PC-3 (cell line): ENCODE data around the gene GRB2. TPM values are rescaled to one million over a fixed set of nuclear protein-coding genes. Genes with fewer than 3 reads are reported as not detected.

Experiments used
- ATAC-seq: fragments of 200-7000 bp; cut with Tn5 transposase; 2 replicates; pipeline ENCODE4 v1.9.1; 2020; ENCODE audit warnings: mild to moderate bottlenecking, moderate library complexity
- BruUV-seq: library from RNA; stranded (reverse); fragments of 400-500 nt; replicated peaks from 2 replicates; lab custom pipeline; 2021; lab: Mats Ljungman, UMichigan
- CTCF ChIA-PET: fragments of 300-600 bp; sonication (Branson Sonifier 250); formaldehyde crosslinking; loops from one replicate; lab custom pipeline; 2022; ENCODE audit warnings: antibody characterized with exemption; lab: Charles Lee
- POLR2A ChIA-PET: fragments of 300-600 bp; sonication (Branson Sonifier 250); formaldehyde crosslinking; loops from one replicate; lab custom pipeline; 2022; ENCODE audit warnings: antibody characterized with exemption; ENCODE audit not compliant: unreplicated experiment; lab: Charles Lee
- DNase-seq: peaks from one replicate; pipeline ENCODE4 v3.0.0-alpha.2; 2015
- H2AFZ ChIP-seq: fragments of 300-600 bp; sonication (generic); 2 replicates; pipeline ENCODE4 v1.6.0; 2016; ENCODE audit warnings: antibody characterized with exemption, low read length
- H3F3A ChIP-seq: fragments of 300-600 bp; sonication (generic); one replicate; pipeline ENCODE4 v1.6.0; 2017; ENCODE audit warnings: antibody characterized with exemption, low read length, control low read depth, mild to moderate bottlenecking; ENCODE audit not compliant: unreplicated experiment
- H3K27ac ChIP-seq: fragments of 300-600 bp; sonication (generic); 2 replicates; pipeline ENCODE4 v1.5.1; 2016; ENCODE audit warnings: mild to moderate bottlenecking, low read length
- H3K27me3 ChIP-seq: fragments of 300-600 bp; sonication (generic); 2 replicates; pipeline ENCODE4 v1.6.1; 2016; ENCODE audit warnings: low read length, mixed read lengths
- H3K36me3 ChIP-seq: fragments of 300-600 bp; sonication (generic); 2 replicates; pipeline ENCODE4 v1.6.1; 2016; ENCODE audit warnings: low read depth, mixed run types, low read length, mixed read lengths
- H3K4me1 ChIP-seq: fragments of 300-600 bp; sonication (generic); 2 replicates; pipeline ENCODE4 v1.5.1; 2016; ENCODE audit warnings: low read length; ENCODE audit not compliant: insufficient read depth
- H3K4me2 ChIP-seq: fragments of 300-600 bp; sonication (generic); 2 replicates; pipeline ENCODE4 v1.6.0; 2016; ENCODE audit warnings: low read length
- H3K4me3 ChIP-seq: fragments of 300-600 bp; sonication (generic); 2 replicates; pipeline ENCODE4 v1.5.1; 2016; ENCODE audit warnings: mild to moderate bottlenecking, low read length, mixed read lengths
- H3K79me2 ChIP-seq: fragments of 300-600 bp; sonication (generic); 2 replicates; pipeline ENCODE4 v1.6.1; 2017; ENCODE audit warnings: low read length, mixed read lengths
- H3K9ac ChIP-seq: fragments of 300-600 bp; sonication (generic); 2 replicates; pipeline ENCODE4 v1.6.0; 2016; ENCODE audit warnings: mild to moderate bottlenecking, low read length
- H3K9me2 ChIP-seq: fragments of 300-600 bp; sonication (generic); replicated peaks from 2 replicates; pipeline ENCODE4 v1.6.1; 2016; ENCODE audit warnings: mixed run types, low read length, mixed read lengths
- H3K9me3 ChIP-seq: fragments of 300-600 bp; sonication (generic); 2 replicates; pipeline ENCODE4 v1.6.1; 2016; ENCODE audit warnings: low read length, mixed read lengths
- H4K20me1 ChIP-seq: fragments of 300-600 bp; sonication (generic); 2 replicates; pipeline ENCODE4 v1.6.1; 2016; ENCODE audit warnings: low read length, mixed read lengths
- EZH2 ChIP-seq: fragments of 300-600 bp; sonication (generic); IDR thresholded peaks from one replicate; pipeline ENCODE4 v1.6.1; 2017; ENCODE audit warnings: antibody characterized with exemption, mild to moderate bottlenecking, low read length; ENCODE audit not compliant: unreplicated experiment
- EZH2phosphoT487 ChIP-seq: fragments of 300-600 bp; sonication (generic); IDR thresholded peaks from 2 replicates; pipeline ENCODE4 v1.6.1; 2018; ENCODE audit warnings: mild to moderate bottlenecking, antibody characterized with exemption, low read length, borderline replicate concordance
- intact Hi-C: fragments of 100-400 bp; cut with micrococcal nuclease; formaldehyde crosslinking; loops from 2 replicates; pipeline ENCODE4 v1.9.0; 2023
- total RNA-seq: library from RNA; depleted of rRNA; stranded (reverse); fragments of >200 nt; gene quantifications from 2 replicates; pipeline ENCODE4 v1.2.3, GENCODE V29; 2014
- TF ChIP-seq, protein P1 (sequence below): fragments of 300-600 bp; sonication (generic); conservative IDR thresholded peaks from 2 replicates; pipeline ENCODE4 v1.5.1; 2017; ENCODE audit warnings: antibody characterized with exemption, low read depth, mild to moderate bottlenecking, low read length

The GRB2 gene
- total RNA-seq, 1 experiment from 2014 or later, result 224 TPM

GRCh38 chr17:75412455-75413317, 7.2 kb upstream of the GRB2 start:
- H3F3A ChIP-seq, result no peaks in the 10 kb centered on the region
- H3K27ac ChIP-seq, result no peak overlapping the region
- H3K79me2 ChIP-seq, result no peaks in the 10 kb centered on the region
- peak; percentile 88 for DNase-seq
- peak; percentile 84 for ATAC-seq
- H3K4me1 ChIP-seq, result 0 out of 2 replicates have a peak, but pooled peaks cover 3% of the 10 kb centered on the region
- H4K20me1 ChIP-seq, result no peaks in the 10 kb centered on the region
- peak overlapping the region; percentile 42 for H3K4me3 ChIP-seq
- TF ChIP-seq EZH2, result no peak
- TF ChIP-seq, protein P1, sequence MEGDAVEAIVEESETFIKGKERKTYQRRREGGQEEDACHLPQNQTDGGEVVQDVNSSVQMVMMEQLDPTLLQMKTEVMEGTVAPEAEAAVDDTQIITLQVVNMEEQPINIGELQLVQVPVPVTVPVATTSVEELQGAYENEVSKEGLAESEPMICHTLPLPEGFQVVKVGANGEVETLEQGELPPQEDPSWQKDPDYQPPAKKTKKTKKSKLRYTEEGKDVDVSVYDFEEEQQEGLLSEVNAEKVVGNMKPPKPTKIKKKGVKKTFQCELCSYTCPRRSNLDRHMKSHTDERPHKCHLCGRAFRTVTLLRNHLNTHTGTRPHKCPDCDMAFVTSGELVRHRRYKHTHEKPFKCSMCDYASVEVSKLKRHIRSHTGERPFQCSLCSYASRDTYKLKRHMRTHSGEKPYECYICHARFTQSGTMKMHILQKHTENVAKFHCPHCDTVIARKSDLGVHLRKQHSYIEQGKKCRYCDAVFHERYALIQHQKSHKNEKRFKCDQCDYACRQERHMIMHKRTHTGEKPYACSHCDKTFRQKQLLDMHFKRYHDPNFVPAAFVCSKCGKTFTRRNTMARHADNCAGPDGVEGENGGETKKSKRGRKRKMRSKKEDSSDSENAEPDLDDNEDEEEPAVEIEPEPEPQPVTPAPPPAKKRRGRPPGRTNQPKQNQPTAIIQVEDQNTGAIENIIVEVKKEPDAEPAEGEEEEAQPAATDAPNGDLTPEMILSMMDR, result peak; percentile 91
- no peak for TF ChIP-seq EZH2phosphoT487
- POLR2A ChIA-PET, result no interaction called here
- H3K9me2 ChIP-seq, result no peaks in the 10 kb centered on the region
- H3K36me3 ChIP-seq, result no peaks in the 10 kb centered on the region
- H3K27me3 ChIP-seq, result no peaks in the 10 kb centered on the region
- CTCF ChIA-PET, result interaction anchor here (0.6 to 1.5 kb wide), 7 partner anchors 66 to 450 kb away, joined by 3 to 12 read pairs (median 3); partner anchors contain the start of genes MIF4GD and SLC25A19
- BruUV-seq, result no TSS peak
- intact Hi-C loops, result loop anchor here (2.0 to 10.0 kb wide), 3 partner anchors 142 to 298 kb away; partner anchors contain the start of genes MIF4GD and NUP85
- peak overlapping the region; percentile 70 for H3K4me2 ChIP-seq
- peak overlapping the region; percentile 58 for H2AFZ ChIP-seq
- no peak overlapping the region for H3K9ac ChIP-seq
- H3K9me3 ChIP-seq, result no peaks in the 10 kb centered on the region

- no peak overlapping the region for H3K9ac ChIP-seq
- H3K4me3 ChIP-seq, result no peak overlapping the region
- no peaks in the 10 kb centered on the region for H3K9me2 ChIP-seq
- no peaks in the 10 kb centered on the region for H3K36me3 ChIP-seq
- DNase-seq (no peak), ATAC-seq (no peak)
- intact Hi-C loops, result loop anchor here (2.0 to 10.0 kb wide), 3 partner anchors 141 to 297 kb away; partner anchors contain the start of genes MIF4GD and NUP85
- POLR2A ChIA-PET, result no interaction called here
- no peaks in the 10 kb centered on the region for H3F3A ChIP-seq
- TF ChIP-seq EZH2, result no peak
- TF ChIP-seq, protein P1, result no peak
- TF ChIP-seq EZH2phosphoT487, result no peak
- H3K4me2 ChIP-seq, result no peak overlapping the region
- BruUV-seq, result no TSS peak
- no peak overlapping the region for H2AFZ ChIP-seq
- no peaks in the 10 kb centered on the region for H3K9me3 ChIP-seq
- H3K79me2 ChIP-seq, result no peaks in the 10 kb centered on the region
- H3K27me3 ChIP-seq, result no peaks in the 10 kb centered on the region
- CTCF ChIA-PET, result interaction anchor here (1.1 to 1.5 kb wide), 3 partner anchors 139 to 297 kb away, joined by 3 to 12 read pairs (median 11); partner anchors contain the start of gene MIF4GD
- peaks cover 6% of the 10 kb centered on the region for H3K4me1 ChIP-seq
- H3K27ac ChIP-seq, result no peak overlapping the region
- no peaks in the 10 kb centered on the region for H4K20me1 ChIP-seq
These were observed 6.0 kb upstream of the GRB2 start for GRCh38 chr17:75411328-75412067.
